Loucy (cell line): ENCODE measurements around the gene APRT.

ENCODE experiments used
- H2AFZ ChIP-seq: fragments of 200-600 bp; sonication (generic); 2 replicates; pipeline ENCODE4 v1.6.0; 2016; ENCODE audit warnings: antibody characterized with exemption, mild to moderate bottlenecking, low read length, moderate library complexity
- H3F3A ChIP-seq: fragments of 200-600 bp; 2 replicates; pipeline ENCODE4 v1.6.0; 2016; ENCODE audit warnings: antibody characterized with exemption, low read depth, mild to moderate bottlenecking
- H3K27me3 ChIP-seq: fragments of 200-600 bp; sonication (generic); 2 replicates; pipeline ENCODE4 v1.6.1; 2014; ENCODE audit warnings: low read length, mild to moderate bottlenecking; ENCODE audit not compliant: insufficient read depth, poor library complexity, severe bottlenecking
- H3K36me3 ChIP-seq: fragments of 200-600 bp; sonication (generic); 2 replicates; pipeline ENCODE4 v1.6.1; 2016; ENCODE audit warnings: low read length; ENCODE audit not compliant: insufficient read depth
- H3K4me1 ChIP-seq: fragments of 200-600 bp; sonication (generic); 2 replicates; pipeline ENCODE4 v1.5.1; 2014; ENCODE audit warnings: low read length, mild to moderate bottlenecking; ENCODE audit not compliant: insufficient read depth, poor library complexity, severe bottlenecking
- H3K4me2 ChIP-seq: fragments of 200-600 bp; sonication (generic); 2 replicates; pipeline ENCODE4 v1.6.0; 2014; ENCODE audit warnings: antibody characterized with exemption, low read length, low read depth, mild to moderate bottlenecking; ENCODE audit not compliant: poor library complexity, severe bottlenecking
- H3K4me3 ChIP-seq: fragments of 200-600 bp; sonication (generic); 2 replicates; pipeline ENCODE4 v1.5.1; 2014; ENCODE audit warnings: low read length, mild to moderate bottlenecking, mixed read lengths; ENCODE audit not compliant: poor library complexity, severe bottlenecking
- H3K79me2 ChIP-seq: fragments of 200-600 bp; sonication (generic); 2 replicates; pipeline ENCODE4 v1.6.1; 2014; ENCODE audit warnings: low read length; ENCODE audit not compliant: insufficient read depth
- H3K9ac ChIP-seq: fragments of 200-600 bp; sonication (generic); 2 replicates; pipeline ENCODE4 v1.6.0; 2014; ENCODE audit warnings: mild to moderate bottlenecking, low read depth, low read length, moderate library complexity; ENCODE audit not compliant: poor library complexity, severe bottlenecking
- H3K9me2 ChIP-seq: fragments of 200-600 bp; sonication (generic); replicated peaks from 2 replicates; pipeline ENCODE4 v1.6.1; 2016; ENCODE audit warnings: low read depth, low read length, mixed read lengths
- H3K9me3 ChIP-seq: fragments of 200-600 bp; sonication (generic); 2 replicates; pipeline ENCODE4 v1.6.1; 2014; ENCODE audit warnings: mild to moderate bottlenecking, antibody characterized with exemption, low read length, low read depth; ENCODE audit not compliant: insufficient read depth
- H4K20me1 ChIP-seq: fragments of 200-600 bp; sonication (generic); 2 replicates; pipeline ENCODE4 v1.6.0; 2014; ENCODE audit warnings: antibody characterized with exemption, low read length, mild to moderate bottlenecking; ENCODE audit not compliant: insufficient read depth, poor library complexity, severe bottlenecking
- EZH2phosphoT487 ChIP-seq: fragments of 200-600 bp; IDR thresholded peaks from 2 replicates; pipeline ENCODE4 v1.6.1; 2018; ENCODE audit warnings: antibody characterized with exemption, mild to moderate bottlenecking, moderate library complexity, borderline replicate concordance
- TF ChIP-seq, protein P1 (sequence below): fragments of 200-600 bp; sonication (generic); conservative IDR thresholded peaks from 2 replicates; pipeline ENCODE4 v1.5.1; 2014; ENCODE audit warnings: mild to moderate bottlenecking, antibody characterized with exemption, low read length

Gene APRT

DNA sequence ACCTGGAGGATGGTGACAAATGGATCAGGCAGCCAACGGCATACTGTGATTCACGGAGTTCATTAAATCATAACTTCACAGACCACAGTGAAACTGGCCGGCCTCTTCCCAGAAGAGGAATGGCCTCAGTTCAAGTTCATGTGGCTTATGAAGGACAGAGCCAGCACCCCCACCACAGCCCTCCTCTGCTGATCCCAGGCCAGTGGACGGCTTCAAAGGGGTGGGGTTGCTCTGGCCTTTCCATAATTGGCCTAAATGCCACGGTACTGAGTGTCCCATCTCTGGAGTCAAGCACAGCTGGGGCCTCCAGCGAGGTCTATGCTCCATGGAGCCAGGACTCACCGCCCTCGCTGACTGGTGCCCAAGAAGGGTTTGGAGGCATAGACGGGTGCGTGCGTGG is 23.7 kb upstream of the APRT start:
- H3K9me2 ChIP-seq: no peaks in the 10 kb centered on the region
- H3K4me1 ChIP-seq: no peaks in the 10 kb centered on the region
- no peaks in the 10 kb centered on the region for H3K9me3 ChIP-seq
- H4K20me1 ChIP-seq: no peaks in the 10 kb centered on the region
- no peaks in the 10 kb centered on the region for H3F3A ChIP-seq
- no peak overlapping the region for H3K4me2 ChIP-seq
- no peaks in the 10 kb centered on the region for H3K79me2 ChIP-seq
- H2AFZ ChIP-seq: no peak overlapping the region
- no peaks in the 10 kb centered on the region for H3K36me3 ChIP-seq
- no peak overlapping the region for H3K4me3 ChIP-seq
- H3K9ac ChIP-seq: no peak overlapping the region
- no peaks in the 10 kb centered on the region for H3K27me3 ChIP-seq
- TF ChIP-seq, protein P1, sequence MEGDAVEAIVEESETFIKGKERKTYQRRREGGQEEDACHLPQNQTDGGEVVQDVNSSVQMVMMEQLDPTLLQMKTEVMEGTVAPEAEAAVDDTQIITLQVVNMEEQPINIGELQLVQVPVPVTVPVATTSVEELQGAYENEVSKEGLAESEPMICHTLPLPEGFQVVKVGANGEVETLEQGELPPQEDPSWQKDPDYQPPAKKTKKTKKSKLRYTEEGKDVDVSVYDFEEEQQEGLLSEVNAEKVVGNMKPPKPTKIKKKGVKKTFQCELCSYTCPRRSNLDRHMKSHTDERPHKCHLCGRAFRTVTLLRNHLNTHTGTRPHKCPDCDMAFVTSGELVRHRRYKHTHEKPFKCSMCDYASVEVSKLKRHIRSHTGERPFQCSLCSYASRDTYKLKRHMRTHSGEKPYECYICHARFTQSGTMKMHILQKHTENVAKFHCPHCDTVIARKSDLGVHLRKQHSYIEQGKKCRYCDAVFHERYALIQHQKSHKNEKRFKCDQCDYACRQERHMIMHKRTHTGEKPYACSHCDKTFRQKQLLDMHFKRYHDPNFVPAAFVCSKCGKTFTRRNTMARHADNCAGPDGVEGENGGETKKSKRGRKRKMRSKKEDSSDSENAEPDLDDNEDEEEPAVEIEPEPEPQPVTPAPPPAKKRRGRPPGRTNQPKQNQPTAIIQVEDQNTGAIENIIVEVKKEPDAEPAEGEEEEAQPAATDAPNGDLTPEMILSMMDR: no peak
- TF ChIP-seq EZH2phosphoT487: no peak

DNA sequence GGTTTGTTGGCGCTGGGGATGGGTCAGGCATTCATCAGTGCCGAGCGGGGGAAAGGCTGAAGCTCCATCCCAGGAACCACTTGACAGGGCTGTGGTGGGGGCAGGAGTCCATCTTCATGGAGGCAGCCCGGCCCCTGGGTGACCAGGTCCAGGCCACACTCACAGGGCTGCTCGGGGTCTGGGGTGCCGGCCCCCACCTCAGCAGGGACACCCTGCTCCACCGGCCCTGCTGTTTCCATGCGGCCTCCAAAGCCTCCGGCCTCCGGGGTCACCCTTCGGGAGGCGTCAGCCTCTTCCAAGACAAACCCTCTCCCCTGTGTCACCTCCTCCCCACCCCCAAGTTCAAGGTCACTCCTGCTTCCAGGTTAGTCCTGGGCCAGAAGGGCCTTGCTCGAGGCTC is 22.9 kb upstream of the APRT start:
- no peak overlapping the region for H3K9ac ChIP-seq
- H3K4me1 ChIP-seq: no peaks in the 10 kb centered on the region
- H3K27me3 ChIP-seq: no peaks in the 10 kb centered on the region
- no peak overlapping the region for H3K4me3 ChIP-seq
- no peak overlapping the region for H2AFZ ChIP-seq
- TF ChIP-seq EZH2phosphoT487: no peak
- TF ChIP-seq, protein P1: no peak
- H3K4me2 ChIP-seq: no peak overlapping the region
- no peaks in the 10 kb centered on the region for H4K20me1 ChIP-seq
- no peaks in the 10 kb centered on the region for H3F3A ChIP-seq
- H3K36me3 ChIP-seq: no peaks in the 10 kb centered on the region
- H3K79me2 ChIP-seq: no peaks in the 10 kb centered on the region
- no peaks in the 10 kb centered on the region for H3K9me2 ChIP-seq
- no peaks in the 10 kb centered on the region for H3K9me3 ChIP-seq

DNA sequence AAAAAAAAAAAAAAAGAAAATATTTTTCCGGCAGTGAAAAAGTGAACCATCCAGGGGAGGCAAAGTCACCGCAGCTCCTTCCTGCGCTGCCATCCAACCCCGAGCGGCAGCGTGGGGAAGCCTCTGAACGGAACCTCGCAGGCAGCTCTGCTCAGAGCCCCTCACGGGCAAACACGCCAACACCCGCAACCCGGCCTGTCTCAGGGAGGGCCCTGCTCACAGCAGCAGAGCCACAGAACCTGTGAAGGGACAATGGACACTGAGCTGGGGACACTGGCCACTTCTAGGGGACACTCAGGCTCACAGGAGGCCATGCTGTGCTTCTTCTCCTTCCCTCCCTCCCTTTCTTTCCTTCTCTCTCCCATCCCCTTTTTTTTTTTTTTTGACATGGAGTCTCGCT is 21.4 kb upstream of the APRT start:
- Histone ChIP-seq H3K4me1 (no peaks in the 10 kb centered on the region), H3K79me2 (no peaks in the 10 kb centered on the region), H3K9ac (no peak overlapping the region), H3K9me2 (no peaks in the 10 kb centered on the region), H3F3A (no peaks in the 10 kb centered on the region), H3K4me2 (no peak overlapping the region), H4K20me1 (no peaks in the 10 kb centered on the region), H3K36me3 (no peaks in the 10 kb centered on the region), H3K27me3 (no peaks in the 10 kb centered on the region), H2AFZ (no peak overlapping the region), H3K9me3 (no peaks in the 10 kb centered on the region), H3K4me3 (no peak overlapping the region)
- no peak for TF ChIP-seq EZH2phosphoT487
- TF ChIP-seq, protein P1: no peak
